GM18502 (cell line): ENCODE results near the gene FGF19.

Experiments used
- ATAC-seq: cut with Tn5 transposase; IDR thresholded peaks from one replicate; pipeline ENCODE4 v1.9.1; 2021; ENCODE audit warnings: mild to moderate bottlenecking; ENCODE audit not compliant: unreplicated experiment, poor library complexity

FGF19 gene

DNA sequence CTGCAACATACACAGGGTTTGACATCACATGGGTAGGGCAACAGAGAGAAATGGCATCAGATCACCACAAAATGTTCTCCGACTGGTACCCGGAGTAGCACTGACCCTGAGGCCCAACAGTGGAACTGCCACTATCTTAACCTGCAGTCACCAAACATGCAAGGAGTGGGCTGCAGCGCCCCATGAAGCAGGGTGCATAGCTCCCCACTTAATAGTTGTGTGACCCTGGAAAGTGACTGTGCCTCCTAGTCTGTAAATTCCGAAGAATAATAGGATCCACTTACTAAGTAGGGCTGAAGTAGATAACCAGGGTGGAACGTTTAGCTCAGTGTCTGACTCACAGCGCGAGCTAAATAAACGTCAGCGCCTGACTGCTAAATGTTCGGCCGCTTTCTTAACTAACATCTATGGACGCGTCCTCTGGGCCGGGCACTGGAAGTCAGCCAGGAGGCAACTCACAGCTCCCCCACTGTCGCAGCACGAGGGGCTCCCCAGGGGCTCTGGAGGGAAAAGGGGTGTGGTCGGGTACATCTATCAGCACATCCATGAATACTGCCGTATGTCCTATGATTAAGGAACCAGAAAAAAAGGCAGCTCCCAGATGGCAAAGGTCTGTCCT lies 29.4 kb downstream of the FGF19 start:
- no peak for ATAC-seq

DNA sequence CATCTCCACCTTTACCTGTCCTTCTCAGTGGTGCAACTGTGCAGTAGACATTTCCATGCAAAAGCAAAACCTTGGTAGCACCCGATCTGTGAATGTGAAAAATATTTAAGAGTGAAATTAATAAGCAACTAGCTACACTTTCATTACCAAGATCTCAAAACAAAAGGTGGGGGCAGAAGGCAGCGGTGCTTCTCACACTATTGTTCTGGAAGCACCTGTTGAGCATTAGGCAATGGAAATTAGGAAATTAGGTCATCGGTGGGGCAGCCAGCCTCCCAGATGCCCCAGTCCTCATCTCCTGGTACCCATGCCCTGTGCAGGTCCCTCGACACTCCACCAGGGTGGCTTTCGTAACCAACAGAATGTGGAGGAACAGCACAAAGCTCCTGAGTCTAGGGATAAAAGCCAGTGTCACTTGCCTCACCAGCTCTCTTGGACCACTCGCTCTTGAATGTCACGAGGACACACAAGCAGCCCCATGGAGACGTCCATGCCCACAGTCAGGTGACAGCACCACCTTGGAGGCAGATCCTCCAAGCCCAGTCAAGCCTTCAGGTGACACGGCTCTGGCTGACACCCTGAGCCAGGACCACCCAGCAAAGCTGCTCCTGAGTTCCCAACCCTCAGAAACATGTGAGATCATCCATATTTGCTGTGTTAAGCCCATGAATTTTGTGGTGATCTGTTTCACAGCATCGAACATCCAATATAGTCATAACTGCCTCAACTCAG lies 31.9 kb downstream of the FGF19 start:
- no peak for ATAC-seq

GRCh38 chr11:69670158-69670845 lies 33.5 kb downstream of the FGF19 start:
- no peak for ATAC-seq

DNA sequence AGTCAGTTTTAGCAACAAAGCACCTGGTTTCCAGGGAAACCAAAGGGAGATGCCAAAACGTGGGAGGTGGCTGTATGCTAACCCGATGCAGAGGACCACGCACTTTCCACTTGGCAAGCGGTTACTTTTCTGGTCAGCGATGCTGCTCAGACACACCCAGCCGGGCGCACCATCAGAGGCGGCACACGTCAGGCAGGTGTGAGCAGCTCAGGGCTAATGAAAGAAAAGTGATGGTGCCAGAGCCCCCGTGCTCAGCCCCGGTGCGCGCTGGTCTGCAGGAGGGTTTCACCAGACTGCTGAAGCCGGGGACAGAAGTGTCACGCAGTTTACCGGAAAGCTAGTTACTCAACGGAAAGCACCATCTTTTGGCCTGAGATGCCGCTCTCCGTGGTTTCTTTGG lies 34.3 kb downstream of the FGF19 start:
- no peak for ATAC-seq

GRCh38 chr11:69667619-69668604 lies 35.9 kb downstream of the FGF19 start:
- no peak for ATAC-seq

GRCh38 chr11:69666752-69667536 lies 36.9 kb downstream of the FGF19 start:
- no peak for ATAC-seq

DNA sequence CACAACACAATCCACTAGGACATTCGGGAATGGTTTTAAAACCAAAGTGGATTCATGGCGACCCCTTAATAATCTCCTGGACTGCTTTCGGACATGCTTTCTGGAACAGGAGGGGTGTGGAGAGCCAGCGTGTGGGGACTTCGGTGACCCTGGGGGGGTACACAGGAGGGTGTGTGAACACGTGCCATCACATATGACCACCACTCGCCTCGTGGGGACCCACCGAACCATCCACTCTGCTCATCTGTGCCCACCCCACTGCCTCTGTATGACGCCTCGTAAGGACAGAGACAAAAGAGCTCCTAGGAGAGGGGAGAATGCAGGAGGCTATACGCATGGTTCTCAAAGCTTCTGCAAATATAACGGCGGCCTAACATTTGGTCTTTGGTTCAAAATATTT lies 37.6 kb downstream of the FGF19 start:
- no peak for ATAC-seq

GRCh38 chr11:69665669-69666068 lies 38.2 kb downstream of the FGF19 start:
- ATAC-seq: no peak

- no peak for ATAC-seq
These were observed 38.9 kb downstream of the FGF19 start for GRCh38 chr11:69664901-69665300.

GRCh38 chr11:69664103-69664775 lies 39.6 kb downstream of the FGF19 start:
- no peak for ATAC-seq

DNA sequence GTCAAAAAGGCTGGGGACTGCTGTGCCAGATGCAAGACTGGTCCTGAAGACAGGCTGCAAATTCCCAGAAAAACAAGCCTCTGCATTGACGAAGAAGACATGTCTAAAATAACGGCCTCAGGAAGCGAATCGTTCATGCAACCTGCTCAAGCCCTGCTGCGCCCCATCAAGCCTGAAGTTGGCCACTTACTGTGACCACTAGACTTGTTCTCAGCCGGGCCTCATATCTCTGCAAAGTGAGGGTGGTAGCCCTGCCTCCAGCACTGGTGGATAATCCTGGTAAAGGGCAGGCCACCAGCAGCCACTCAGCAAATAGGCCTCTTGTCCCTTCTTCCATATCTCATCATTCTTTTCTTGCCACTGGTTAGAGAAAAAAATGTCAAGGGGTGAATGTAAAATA lies 40.5 kb downstream of the FGF19 start:
- ATAC-seq: no peak

DNA sequence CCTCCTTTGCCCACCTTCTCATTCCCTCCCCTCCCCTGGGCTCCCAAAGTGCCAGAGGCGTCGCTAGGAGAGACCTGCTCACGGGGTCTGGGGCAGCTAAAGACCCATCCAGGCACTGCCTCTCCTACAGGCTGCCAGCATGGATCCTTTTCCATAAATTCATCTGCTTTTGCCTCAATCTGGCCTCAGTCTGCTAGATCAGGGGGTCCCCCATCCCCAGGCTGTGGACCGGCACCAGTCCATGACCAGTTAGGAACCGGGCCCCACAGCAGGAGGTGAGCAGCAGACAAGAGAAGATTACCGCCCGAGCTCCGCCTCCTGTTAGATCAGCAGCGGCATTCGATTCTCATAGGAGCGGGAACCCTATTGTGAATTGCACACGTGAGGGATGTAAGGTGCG lies 41.0 kb downstream of the FGF19 start:
- ATAC-seq: no peak

- ATAC-seq: no peak
These were observed 41.7 kb downstream of the FGF19 start for GRCh38 chr11:69662021-69662698.

GRCh38 chr11:69661413-69661715 lies 42.5 kb downstream of the FGF19 start:
- ATAC-seq: no peak

GRCh38 chr11:69660001-69660500 lies 43.8 kb downstream of the FGF19 start:
- ATAC-seq: no peak

DNA sequence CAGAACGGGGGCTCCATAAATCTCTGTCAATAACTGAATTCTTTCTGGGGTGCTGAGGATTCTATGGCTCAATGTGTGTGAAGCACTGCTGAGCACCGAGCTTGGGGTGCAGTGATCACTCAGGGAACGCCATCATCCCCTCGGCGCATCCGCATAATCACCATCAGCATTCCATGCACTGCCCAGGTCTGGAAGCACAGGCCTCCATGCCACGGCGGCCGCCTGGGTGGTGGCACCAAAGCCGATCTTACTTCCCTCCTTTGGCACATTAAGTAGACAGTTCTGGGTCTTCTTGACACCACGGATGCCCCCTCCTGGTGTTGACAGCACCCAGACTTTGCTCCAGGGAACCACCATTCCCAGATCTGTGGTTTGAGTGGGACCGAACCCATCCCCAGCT lies 44.2 kb downstream of the FGF19 start:
- no peak for ATAC-seq

DNA sequence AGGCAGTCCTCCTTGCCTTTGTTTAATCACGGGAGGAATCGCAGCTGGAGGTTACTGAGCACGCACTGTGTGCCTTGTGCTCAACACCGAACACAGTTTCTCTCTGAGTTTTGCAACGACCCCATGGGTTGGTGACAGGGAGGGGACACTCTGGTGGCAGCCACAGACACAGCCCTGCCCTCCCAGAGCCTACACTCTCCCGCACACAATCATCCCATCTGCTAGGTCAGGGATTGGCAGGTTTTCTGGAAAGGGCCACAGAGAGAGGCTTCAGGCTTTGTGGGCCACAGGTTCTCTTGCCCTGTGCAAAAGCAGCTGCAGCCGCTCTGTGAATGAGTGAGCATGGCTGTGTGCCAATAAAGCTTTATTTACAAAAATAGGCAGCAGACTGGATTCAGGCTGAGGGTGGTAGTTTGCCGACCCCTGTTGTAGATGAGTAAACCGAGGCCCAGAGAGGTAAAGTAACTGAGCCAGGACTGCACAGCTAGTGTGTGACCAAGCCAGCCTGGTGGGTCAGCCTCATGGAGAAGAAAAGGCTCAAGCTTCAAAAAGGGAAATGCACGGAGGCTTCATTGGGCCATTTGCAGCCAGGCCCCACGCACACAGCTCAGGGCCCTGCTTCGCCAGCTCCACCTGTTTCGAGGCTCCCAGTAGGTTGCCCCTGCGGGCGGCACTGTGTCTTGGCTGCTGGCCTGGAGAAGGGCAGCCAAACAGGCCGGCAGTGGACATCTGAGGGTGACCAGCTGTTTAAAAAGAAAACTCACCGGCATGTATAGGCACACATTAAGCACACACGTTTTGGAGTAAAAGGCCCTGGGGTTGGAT lies 45.0 kb downstream of the FGF19 start:
- ATAC-seq: no peak
